GM19099 (cell line): Measurements from ENCODE around the gene FZD7.

Experiments
- POLR2A ChIP-seq: IDR thresholded peaks from 3 replicates; pipeline ENCODE4 v1.6.1; 2011; ENCODE audit warnings: low read depth; ENCODE audit not compliant: insufficient read length; ENCODE audit errors: extremely low read depth

The FZD7 gene

GRCh38 chr2:202064881-202065230 lies 31.2 kb downstream of the FZD7 start:
- TF ChIP-seq POLR2A: no peak

- no peak for TF ChIP-seq POLR2A
Observed at GRCh38 chr2:202065876-202066275, 32.2 kb downstream of the FZD7 start.

- TF ChIP-seq POLR2A: no peak
Observed at GRCh38 chr2:202066875-202067274, 33.2 kb downstream of the FZD7 start.

- no peak for TF ChIP-seq POLR2A
Observed at GRCh38 chr2:202067589-202067988, 33.9 kb downstream of the FZD7 start.

- TF ChIP-seq POLR2A: no peak
Observed at GRCh38 chr2:202069170-202070067, 35.8 kb downstream of the FZD7 start.

- no peak for TF ChIP-seq POLR2A
Observed at GRCh38 chr2:202071107-202071506, 37.5 kb downstream of the FZD7 start.

- no peak for TF ChIP-seq POLR2A
Observed at GRCh38 chr2:202072226-202072625, 38.6 kb downstream of the FZD7 start.

- no peak for TF ChIP-seq POLR2A
Observed at GRCh38 chr2:202072737-202073401, 39.2 kb downstream of the FZD7 start, which contains the start of gene KIAA2012. Gene KIAA2012 (plus strand): TSS chr2:202073255. CDS start chr2:202073628, 373 bp downstream.

- TF ChIP-seq POLR2A: no peak
Observed at GRCh38 chr2:202074324-202074723, 40.7 kb downstream of the FZD7 start.

- TF ChIP-seq POLR2A: no peak
Observed at GRCh38 chr2:202079310-202079709, 45.7 kb downstream of the FZD7 start.

- TF ChIP-seq POLR2A: no peak
Observed at GRCh38 chr2:202084265-202084664, 50.6 kb downstream of the FZD7 start.
